Left lung (tissue), 10 donors: ENCODE results near the gene SPIN1. TPM values are rescaled to one million over a fixed set of nuclear protein-coding genes. Genes with fewer than 3 reads are reported as not detected.
A peak's percentile ranks its signal among the peaks of the same experiment; 100 is the strongest.

ENCODE experiments used
- ATAC-seq: fragments of 200-7000 bp; cut with Tn5 transposase; one replicate; pipeline ENCODE4 v1.9.1; 2020; ENCODE audit warnings: moderate library complexity
- DNase-seq, 4 donors: peaks; one replicate each; pipeline ENCODE4 v3.0.0-alpha.2; 2013 to 2020
- H3K27ac ChIP-seq, 2 donors: fragments of 200-600 bp; sonication (generic) in 1 of 2; one replicate each; pipeline versions ENCODE4 v1.5.0 to v1.8.0; 2020 to 2021
- H3K27me3 ChIP-seq, 2 donors: fragments of 200-600 bp; sonication (generic) in 1 of 2; one replicate each; pipeline versions ENCODE4 v1.5.0 to v1.8.0; 2020 to 2021
- H3K36me3 ChIP-seq, 2 donors: fragments of 200-600 bp; sonication (generic) in 1 of 2; one replicate each; pipeline versions ENCODE4 v1.5.0 to v1.8.0; 2020 to 2021
- H3K4me1 ChIP-seq, 2 donors: fragments of 200-600 bp; one replicate each; pipeline ENCODE4 v1.8.0; 2021
- H3K4me3 ChIP-seq, 2 donors: fragments of 200-600 bp; sonication (generic) in 1 of 2; one replicate each; pipeline versions ENCODE4 v1.5.0 to v1.8.0; 2020 to 2021; ENCODE audit warnings: mild to moderate bottlenecking in 1 of 2
- H3K9me3 ChIP-seq, 2 donors: fragments of 200-600 bp; sonication (generic) in 1 of 2; one replicate each; pipeline versions ENCODE4 v1.5.0 to v1.8.0; 2020 to 2021
- intact Hi-C, 2 donors: fragments of 100-400 bp; cut with DNase I; formaldehyde crosslinking; loops; one replicate each; pipeline versions ENCODE4 v1.11.2 to v1.14.2; 2022
- polyA plus RNA-seq, 6 donors: library from polyadenylated mRNA; unstranded; fragments of 120-200 nt; gene quantifications; one replicate each; pipeline ENCODE4 v1.2.1, GENCODE V29; 2013; ENCODE audit not compliant: insufficient read length in 6 of 6
- total RNA-seq, 2 donors: library from RNA; stranded (reverse); fragmentation: NEBNext Ultra II Directional; extraction: Animal tissue kit (Norgen Biotek cat#: 25700); gene quantifications; one replicate each; pipeline ENCODE4 v1.2.1, GENCODE V29; 2021
- TF ChIP-seq, protein P1 (sequence below), 2 donors: fragments of 200-600 bp; sonication (generic) in 1 of 2; IDR thresholded peaks; one replicate each; pipeline versions ENCODE4 v1.5.0 to v1.8.0; 2021; ENCODE audit warnings: antibody characterized with exemption in 2 of 2
- donor health status: DM: no; HTN: yes; CAD: no.
- donor health status: DM: no; HTN: no; CAD: no.

SPIN1 gene
- total and polyA plus RNA-seq, 8 donors: 56.1 to 171 (median 152) TPM

DNA sequence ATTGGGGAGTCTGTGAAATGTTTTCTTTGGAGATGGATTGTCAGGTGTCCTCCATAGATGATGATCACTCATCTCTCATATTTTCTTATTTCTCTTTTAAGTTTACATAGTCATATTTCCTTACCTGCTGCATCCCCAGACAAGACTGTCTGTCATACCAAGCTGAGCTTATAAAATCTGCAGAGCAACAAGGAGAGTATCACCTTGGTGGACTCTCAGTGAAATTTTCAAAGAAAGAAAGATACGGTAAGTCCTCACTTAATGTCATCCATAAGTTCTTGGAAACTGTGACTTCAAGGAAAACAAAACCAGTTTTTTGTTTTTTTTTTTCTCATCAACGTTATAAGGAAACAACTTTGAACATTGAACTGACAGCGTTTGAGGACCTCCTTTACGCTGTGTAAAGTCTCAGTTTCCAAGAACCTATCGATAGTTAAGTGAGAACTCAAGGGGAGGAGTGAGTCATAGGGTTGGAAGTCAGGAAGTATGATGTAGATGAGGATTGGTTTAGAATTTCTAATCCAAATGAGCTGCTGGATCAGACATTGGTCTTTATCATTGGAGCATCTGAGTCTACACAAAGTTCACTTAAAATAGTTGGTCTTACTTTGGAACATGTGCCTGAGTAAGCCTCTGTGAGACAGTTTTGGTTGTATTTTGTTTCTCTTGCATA is 45.5 kb downstream of the SPIN1 start:
- Histone ChIP-seq H3K9me3 (no peaks in the 10 kb centered on the region), H3K4me1 (no peaks in the 10 kb centered on the region), H3K4me3 (no peak overlapping the region), H3K27me3 (no peaks in the 10 kb centered on the region), H3K36me3 (peaks cover 0 to 35% of the 10 kb centered on the region in 2 donors), H3K27ac (no peak overlapping the region)
- ATAC-seq (peak; percentile 43), DNase-seq (no peak)
- TF ChIP-seq, protein P1, sequence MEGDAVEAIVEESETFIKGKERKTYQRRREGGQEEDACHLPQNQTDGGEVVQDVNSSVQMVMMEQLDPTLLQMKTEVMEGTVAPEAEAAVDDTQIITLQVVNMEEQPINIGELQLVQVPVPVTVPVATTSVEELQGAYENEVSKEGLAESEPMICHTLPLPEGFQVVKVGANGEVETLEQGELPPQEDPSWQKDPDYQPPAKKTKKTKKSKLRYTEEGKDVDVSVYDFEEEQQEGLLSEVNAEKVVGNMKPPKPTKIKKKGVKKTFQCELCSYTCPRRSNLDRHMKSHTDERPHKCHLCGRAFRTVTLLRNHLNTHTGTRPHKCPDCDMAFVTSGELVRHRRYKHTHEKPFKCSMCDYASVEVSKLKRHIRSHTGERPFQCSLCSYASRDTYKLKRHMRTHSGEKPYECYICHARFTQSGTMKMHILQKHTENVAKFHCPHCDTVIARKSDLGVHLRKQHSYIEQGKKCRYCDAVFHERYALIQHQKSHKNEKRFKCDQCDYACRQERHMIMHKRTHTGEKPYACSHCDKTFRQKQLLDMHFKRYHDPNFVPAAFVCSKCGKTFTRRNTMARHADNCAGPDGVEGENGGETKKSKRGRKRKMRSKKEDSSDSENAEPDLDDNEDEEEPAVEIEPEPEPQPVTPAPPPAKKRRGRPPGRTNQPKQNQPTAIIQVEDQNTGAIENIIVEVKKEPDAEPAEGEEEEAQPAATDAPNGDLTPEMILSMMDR (IDR thresholded peaks at IDR 0.05): no peak
- intact Hi-C loops: no loop called here

DNA sequence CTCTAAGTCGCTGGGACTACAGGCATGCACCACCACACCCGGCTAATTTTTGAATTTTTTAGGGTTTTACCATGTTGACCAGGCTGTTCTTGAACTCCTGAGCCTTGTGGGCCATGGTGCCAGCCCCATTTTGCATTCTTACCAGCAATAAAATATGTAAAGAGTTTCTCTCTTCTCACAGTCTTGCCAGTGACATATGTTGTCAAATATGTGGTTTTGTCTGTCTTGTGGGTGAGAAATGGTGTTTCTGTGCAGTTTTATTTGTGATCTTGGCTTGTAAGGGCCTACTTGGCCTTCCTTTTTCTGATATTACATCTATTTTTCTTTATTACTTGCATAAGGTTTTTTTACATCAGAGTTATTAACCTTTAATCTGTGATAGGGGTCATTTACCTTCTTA is 47.1 kb downstream of the SPIN1 start:
- no peaks in the 10 kb centered on the region for H3K27me3 ChIP-seq
- H3K9me3 ChIP-seq: no peaks in the 10 kb centered on the region
- TF ChIP-seq, protein P1 (IDR thresholded peaks at IDR 0.05): no peak
- no peak for ATAC-seq
- H3K36me3 ChIP-seq: peaks cover 0 to 35% of the 10 kb centered on the region in 2 donors
- intact Hi-C loops: no loop called here
- no peak for DNase-seq
- H3K4me1 ChIP-seq: no peaks in the 10 kb centered on the region
- no peak overlapping the region for H3K27ac ChIP-seq
- no peak overlapping the region for H3K4me3 ChIP-seq

DNA sequence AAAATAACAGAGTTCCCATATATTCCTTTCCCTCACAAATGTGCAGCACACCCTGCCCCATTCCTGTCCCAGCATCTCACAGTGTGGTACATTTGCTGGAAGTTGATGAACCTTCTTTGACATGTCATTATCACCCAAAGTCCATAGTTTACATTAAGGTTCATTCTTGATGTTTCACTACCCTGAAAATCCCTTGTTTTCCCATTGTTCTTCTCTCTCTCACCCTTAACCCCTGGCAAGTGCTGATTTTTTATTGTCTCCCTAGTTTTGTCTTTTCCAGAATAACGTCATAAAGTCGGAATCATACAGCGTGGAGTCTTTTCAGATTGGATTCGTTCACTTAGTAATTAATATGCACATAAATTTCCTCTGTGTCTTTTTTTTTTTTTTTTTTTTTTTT is 48.1 kb downstream of the SPIN1 start:
- no peaks in the 10 kb centered on the region for H3K9me3 ChIP-seq
- intact Hi-C loops: no loop called here
- peaks cover 0 to 30% of the 10 kb centered on the region in 2 donors for H3K36me3 ChIP-seq
- ATAC-seq (no peak), DNase-seq (no peak)
- H3K27me3 ChIP-seq: no peaks in the 10 kb centered on the region
- H3K4me3 ChIP-seq: no peak overlapping the region
- H3K27ac ChIP-seq: no peak overlapping the region
- H3K4me1 ChIP-seq: no peaks in the 10 kb centered on the region
- TF ChIP-seq, protein P1 (IDR thresholded peaks at IDR 0.05): no peak

DNA sequence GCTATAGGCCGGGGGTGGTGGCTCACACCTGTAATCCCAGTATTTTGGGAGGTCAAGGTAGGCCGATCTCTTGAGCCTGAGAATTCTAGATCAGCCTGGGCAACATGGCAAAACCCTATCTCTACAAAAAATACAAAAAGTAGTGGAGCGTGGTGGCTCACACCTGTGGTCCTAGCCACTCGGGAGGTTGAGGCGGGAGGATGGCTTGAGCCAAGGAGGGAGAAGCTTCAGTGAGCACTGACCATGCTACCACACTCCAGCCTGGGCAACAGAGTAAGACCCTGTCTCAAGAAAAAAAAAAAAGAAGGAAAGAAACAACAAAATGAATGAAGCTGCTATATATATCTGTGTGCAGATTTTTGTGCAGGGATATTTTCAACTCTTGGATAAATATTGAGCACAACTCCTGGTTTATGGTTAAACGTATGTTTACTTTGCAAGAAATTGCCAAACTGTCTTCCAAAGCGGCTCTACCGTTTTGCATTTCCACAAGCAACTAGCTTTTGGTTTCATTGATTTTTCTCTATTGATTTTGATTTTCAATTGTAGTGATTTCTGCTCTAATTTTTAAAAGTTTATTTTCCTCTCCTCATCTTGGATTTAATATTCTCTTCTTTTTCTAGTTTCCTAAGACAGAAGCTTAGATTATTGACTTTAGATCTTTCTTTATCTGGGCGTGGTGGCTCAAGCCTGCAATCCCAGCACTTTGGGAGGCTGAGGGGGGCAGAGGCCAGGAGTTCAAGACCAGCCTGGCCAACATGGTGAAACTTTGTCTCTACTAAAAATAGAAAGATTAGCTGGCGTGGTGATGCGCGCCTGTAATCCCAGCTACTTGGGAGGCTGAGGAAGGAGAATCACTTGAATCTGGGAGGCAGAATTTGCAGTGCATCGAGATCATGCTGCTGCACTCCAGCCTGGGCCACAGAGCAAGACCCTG is 49.2 kb downstream of the SPIN1 start:
- no peak overlapping the region for H3K27ac ChIP-seq

More for the DNA sequence above, 49.2 kb downstream of the SPIN1 start:
- TF ChIP-seq, protein P1 (IDR thresholded peaks at IDR 0.05): no peak
- Histone ChIP-seq H3K27me3 (no peaks in the 10 kb centered on the region), H3K4me3 (no peak overlapping the region), H3K9me3 (no peaks in the 10 kb centered on the region), H3K4me1 (no peaks in the 10 kb centered on the region), H3K36me3 (peaks cover 0 to 29% of the 10 kb centered on the region in 2 donors)
- DNase-seq (no peak), ATAC-seq (no peak)
- intact Hi-C loops: no loop called here
